Measurements from ENCODE around the gene ZNF688. TPM values are rescaled to one million over a fixed set of nuclear protein-coding genes. Genes with fewer than 3 reads are reported as not detected.
"Not testable (repeated sequence)": the region's sequence is repeated elsewhere in the genome, so short reads cannot be mapped to it uniquely, and the experiment has no call there.

The ZNF688 gene
- total RNA-seq, 4 donors from 2014 or later = 38.6 to 53.3 (median 41.1) TPM

GRCh38 chr16:30592871-30593270 lies 21.4 kb upstream of the ZNF688 start:
- no peaks in the 10 kb centered on the region for H3K36me3 ChIP-seq
- peaks cover 0 to 6% (median 0%) of the 10 kb centered on the region in 4 donors for H3K4me1 ChIP-seq
- H3K27ac ChIP-seq = no peak overlapping the region
- TF ChIP-seq POLR2A (IDR thresholded peaks at IDR 0.05) (no peak), CTCF (IDR thresholded peaks at IDR 0.05) (no peak)
- no peak for DNase-seq
- H3K4me3 ChIP-seq = no peak overlapping the region
- H3K27me3 ChIP-seq = no peaks in the 10 kb centered on the region
- H3K9me3 ChIP-seq = no peaks in the 10 kb centered on the region

- Histone ChIP-seq H3K4me1 (peaks cover 0 to 18% (median 2%) of the 10 kb centered on the region in 4 donors), H3K27ac (peak overlapping the region in 2 of 4 donors; percentile 20 to 62)
- not testable (repeated sequence) for DNase-seq
These were observed 19.4 kb upstream of the ZNF688 start for GRCh38 chr16:30590869-30591268.

GRCh38 chr16:30589582-30589981 lies 18.1 kb upstream of the ZNF688 start:
- H3K4me3 ChIP-seq, H3K36me3 ChIP-seq, H3K9me3 ChIP-seq, H3K27me3 ChIP-seq, DNase-seq, H3K27ac ChIP-seq: not testable (repeated sequence)
- H3K4me1 ChIP-seq = peaks cover 0 to 23% (median 2%) of the 10 kb centered on the region in 4 donors

More at GRCh38 chr16:30590869-30591268, 19.4 kb upstream of the ZNF688 start:
- H3K27me3 ChIP-seq, H3K9me3 ChIP-seq, H3K36me3 ChIP-seq, H3K4me3 ChIP-seq: not testable (repeated sequence)

- H3K9me3 ChIP-seq = no peaks in the 10 kb centered on the region
- peaks cover 0 to 29% (median 2%) of the 10 kb centered on the region in 4 donors for H3K4me1 ChIP-seq
- no peaks in the 10 kb centered on the region for H3K27me3 ChIP-seq
- DNase-seq = no peak
- no peak overlapping the region for H3K27ac ChIP-seq
- TF ChIP-seq POLR2A (IDR thresholded peaks at IDR 0.05) (no peak), CTCF (IDR thresholded peaks at IDR 0.05) (no peak)
- H3K36me3 ChIP-seq = peaks cover 0 to 5% (median 0%) of the 10 kb centered on the region in 3 donors
- no peak overlapping the region for H3K4me3 ChIP-seq
These were observed 17.1 kb upstream of the ZNF688 start for GRCh38 chr16:30588651-30589050.

GRCh38 chr16:30585400-30586191 lies 14.1 kb upstream of the ZNF688 start, which contains the start of gene ZNF785:
Gene ZNF785 (minus strand): TSS chr16:30585697. CDS start chr16:30585611, 86 bp downstream.
- no peaks in the 10 kb centered on the region for H3K9me3 ChIP-seq
- peak within 1 kb of the TSS; percentile 68 to 90 (median 78) for H3K4me3 ChIP-seq
- peak; percentile 93 to 98 (median 96) for DNase-seq
- peak in 5 of 6 experiments; percentile 18 to 61 (median 31) for TF ChIP-seq CTCF (IDR thresholded peaks at IDR 0.05)
- TF ChIP-seq POLR2A (IDR thresholded peaks at IDR 0.05) = peak in 1 of 2 donors; percentile 32
- H3K27ac ChIP-seq = peak within 1 kb of the TSS; percentile 85 to 92 (median 88)
- no peaks in the 10 kb centered on the region for H3K27me3 ChIP-seq
- peaks cover 0 to 32% (median 2%) of the 10 kb centered on the region in 4 donors for H3K4me1 ChIP-seq
- peaks cover 0 to 33% (median 0%) of the 10 kb centered on the region in 3 donors for H3K36me3 ChIP-seq

GRCh38 chr16:30585022-30585399 lies 13.5 kb upstream of the ZNF688 start:
- DNase-seq = peak in 2 of 3 donors; percentile 29 to 52
- TF ChIP-seq POLR2A (IDR thresholded peaks at IDR 0.05) = no peak
- no peak for TF ChIP-seq CTCF (IDR thresholded peaks at IDR 0.05)
- peak overlapping the region; percentile 85 to 92 (median 88) for H3K27ac ChIP-seq
- no peaks in the 10 kb centered on the region for H3K27me3 ChIP-seq
- H3K36me3 ChIP-seq = peaks cover 0 to 35% (median 0%) of the 10 kb centered on the region in 3 donors
- H3K4me3 ChIP-seq = peak overlapping the region; percentile 68 to 90 (median 78)
- H3K4me1 ChIP-seq = peaks cover 0 to 31% (median 2%) of the 10 kb centered on the region in 4 donors
- no peaks in the 10 kb centered on the region for H3K9me3 ChIP-seq
